Effector CD4-positive, alpha-beta T cell (primary cell): Measurements from ENCODE around the gene SPOCK1.
"Not testable (repeated sequence)": the region's sequence is repeated elsewhere in the genome, so short reads cannot be mapped to it uniquely, and the experiment has no call there.

Experiments used
- DNase-seq: peaks from one replicate; pipeline ENCODE4 v3.0.0-alpha.2; 2020

The SPOCK1 gene

DNA sequence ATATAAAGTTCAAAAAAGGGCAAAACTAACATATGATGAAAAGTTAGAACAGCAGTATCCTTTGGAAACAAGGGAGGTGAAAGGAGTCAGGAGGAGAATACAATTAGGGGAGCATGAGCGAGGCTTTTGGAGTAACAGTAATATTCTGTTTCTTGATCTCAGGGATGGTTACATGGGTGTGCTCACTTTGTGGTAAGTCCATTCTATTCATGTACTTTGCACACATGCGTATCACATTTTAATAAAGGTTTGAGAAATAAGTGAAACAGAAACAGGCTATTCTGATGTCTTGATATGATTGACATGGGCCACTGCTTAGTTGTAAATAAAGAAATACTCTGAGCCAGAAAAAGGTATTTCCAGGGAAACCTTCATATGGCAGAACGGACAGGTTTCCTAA is 208.8 kb downstream of the SPOCK1 start:
- no peak for DNase-seq

DNA sequence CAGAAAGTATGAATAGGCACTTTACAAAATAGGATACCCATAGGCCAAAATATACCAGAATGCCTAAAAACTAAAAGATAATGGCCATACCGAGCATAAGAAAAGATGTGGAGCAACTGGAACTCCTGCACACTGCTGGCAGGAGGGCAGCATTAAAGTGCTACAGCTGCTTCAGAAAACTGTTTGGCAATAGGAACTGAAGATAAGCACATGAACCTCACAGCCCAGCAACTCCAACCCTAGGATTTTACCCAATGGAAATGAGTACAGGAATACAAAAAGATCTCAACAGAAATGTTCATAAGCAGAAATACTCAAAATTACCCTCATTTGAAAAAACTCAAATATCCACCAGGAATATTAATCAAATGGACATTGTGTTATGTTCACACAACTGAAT is 209.3 kb downstream of the SPOCK1 start:
- no peak for DNase-seq

DNA sequence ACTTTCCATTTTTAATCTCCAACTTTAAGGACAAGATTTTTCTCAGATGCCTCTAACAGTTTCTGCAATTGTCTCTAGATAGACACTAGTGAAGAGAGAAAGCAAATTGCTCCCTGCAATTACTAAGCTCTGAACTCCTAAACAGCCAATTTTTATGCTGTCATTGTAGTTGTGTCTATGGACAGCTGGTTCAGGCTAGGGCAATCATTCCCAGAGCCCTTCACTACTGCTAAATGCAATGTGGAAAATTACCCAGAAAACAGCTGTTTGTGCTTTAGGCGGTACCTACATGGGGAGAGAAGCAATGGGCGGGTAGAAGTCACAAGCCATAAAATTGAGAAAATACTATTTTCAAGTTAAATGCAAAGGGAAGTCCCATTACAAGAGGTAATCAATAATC is 211.6 kb downstream of the SPOCK1 start:
- DNase-seq: no peak

DNA sequence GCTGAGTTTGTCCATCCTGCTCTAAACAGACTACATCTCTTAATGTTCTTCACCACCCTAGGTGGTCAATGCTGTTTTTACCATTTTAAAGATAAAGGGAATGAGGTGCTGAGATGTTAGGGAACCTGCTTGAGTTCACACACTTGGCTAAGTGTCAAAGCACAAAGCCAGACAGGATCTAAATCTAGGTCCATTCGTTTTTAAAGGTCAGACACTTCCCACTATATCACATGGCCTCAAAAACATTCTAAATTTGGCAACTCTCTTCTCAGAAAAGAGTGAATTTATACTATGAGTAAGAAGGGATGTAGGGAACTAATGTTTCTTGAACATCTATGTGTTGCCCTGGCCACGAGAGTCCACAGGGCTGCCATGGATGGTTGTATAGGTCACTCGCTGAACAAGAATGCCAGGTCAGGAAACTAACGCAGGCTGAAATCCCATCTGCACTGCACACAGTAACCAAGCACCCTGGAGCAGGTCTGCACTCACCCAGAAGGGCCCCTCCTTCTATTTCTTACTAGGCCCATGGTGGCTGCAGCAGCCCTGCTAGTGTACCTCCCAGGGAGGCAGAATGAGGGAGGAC is 213.0 kb downstream of the SPOCK1 start:
- no peak for DNase-seq

DNA sequence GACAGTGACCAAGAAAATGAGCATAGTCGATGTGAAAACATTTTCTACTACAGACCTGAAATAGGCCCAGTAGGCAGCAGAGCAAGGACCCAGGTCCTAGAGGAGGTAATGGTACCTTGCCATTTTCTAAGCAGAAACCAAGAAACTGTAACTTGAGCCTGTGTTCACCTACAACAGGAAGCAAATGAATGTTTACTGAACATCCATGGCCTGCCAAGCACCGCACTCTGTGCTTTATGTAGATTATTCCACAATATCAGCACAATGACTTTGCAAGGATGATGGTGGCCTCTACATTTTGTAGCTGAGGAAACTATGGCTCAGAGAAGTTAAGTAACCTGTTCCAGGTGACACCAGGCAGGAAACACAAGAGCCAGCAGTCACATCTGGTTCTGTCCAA is 215.3 kb downstream of the SPOCK1 start:
- no peak for DNase-seq

DNA sequence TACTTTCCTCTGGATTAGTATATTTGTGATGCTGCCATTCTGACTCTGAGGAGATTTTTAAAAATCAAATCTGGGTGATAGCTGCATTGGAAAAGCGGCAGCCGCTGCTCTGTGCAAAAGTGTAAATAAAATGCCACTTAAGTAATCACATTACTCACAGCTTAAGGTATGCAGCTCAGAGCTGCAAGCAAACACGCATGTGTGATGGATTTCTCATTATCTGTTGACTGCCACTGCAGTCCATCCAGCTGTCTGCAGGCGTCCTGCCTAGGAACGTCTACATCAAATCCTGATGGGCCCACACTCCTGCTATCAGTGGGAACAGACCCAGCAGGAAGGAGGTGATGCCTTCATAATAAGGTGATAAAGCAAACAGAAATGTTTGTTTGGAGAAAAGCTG is 216.9 kb downstream of the SPOCK1 start:
- no peak for DNase-seq

DNA sequence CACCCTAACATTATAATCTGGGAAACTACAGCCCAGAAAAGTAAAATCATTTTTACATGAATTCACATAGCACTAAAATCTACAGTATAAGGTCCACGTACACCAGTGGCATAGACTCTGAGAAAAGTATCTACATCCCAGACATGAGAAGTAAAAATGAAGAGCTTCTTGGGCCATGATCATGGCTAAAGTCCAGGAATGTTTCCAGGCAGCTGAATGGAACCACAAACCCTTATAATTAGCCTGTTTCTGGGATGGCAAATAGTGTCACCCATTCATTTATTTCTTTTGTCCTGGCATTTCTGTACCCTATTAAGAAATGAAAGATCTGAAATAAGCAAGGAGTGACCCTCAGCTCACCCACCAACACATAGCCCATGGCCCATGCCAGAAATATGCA is 217.9 kb downstream of the SPOCK1 start:
- no peak for DNase-seq

DNA sequence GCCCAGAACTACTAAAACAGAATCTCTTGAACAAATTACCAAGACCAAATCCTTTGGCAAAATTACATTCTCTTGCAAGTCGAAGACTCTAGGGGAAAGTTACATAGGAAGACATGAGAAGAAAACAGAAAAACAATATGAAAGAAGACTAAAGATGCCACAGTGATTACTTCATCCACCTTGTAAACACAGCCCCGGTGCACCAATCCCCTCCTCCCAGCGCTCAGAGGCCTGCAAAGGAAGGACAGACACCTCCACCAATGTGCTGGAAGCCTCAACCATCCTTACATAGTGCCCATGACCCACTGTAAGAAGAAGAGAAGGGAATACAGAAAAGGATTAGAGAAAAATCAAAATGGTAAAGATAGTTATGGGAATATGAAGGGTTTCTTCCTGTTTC is 218.5 kb downstream of the SPOCK1 start:
- DNase-seq: no peak

DNA sequence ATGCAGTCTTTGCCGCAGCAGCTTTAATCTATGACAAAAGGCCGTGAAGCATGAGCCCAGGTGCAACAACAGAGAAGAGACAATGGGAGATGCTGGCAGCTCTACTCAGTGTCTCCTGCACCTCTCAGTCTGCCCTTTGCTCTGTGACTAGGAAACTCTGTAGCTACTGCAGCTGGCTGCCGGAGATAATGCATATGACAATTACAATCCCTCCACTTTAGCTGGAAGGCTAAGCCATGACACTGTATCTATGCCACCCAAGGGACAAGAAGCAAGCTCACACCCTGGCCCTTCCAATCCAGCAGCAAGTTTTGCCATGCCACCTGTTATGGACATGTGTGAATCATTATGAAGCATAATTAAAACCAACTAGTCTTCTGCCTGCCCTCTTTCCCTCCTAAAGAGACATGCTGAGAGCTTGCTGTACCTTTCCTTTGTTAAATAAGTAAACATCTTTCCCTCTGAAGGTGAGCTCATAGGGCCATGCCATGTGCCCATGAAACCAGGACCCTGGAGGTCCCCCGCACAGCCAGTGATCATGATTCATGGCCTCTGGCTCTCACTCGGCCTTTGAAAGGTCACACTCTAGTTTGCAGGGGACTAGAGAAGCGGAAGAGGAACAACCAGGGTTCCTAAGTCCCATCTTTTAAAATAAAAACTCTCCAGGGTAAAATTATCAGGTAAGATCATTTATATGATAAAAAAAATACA is 219.4 kb downstream of the SPOCK1 start:
- DNase-seq: no peak

DNA sequence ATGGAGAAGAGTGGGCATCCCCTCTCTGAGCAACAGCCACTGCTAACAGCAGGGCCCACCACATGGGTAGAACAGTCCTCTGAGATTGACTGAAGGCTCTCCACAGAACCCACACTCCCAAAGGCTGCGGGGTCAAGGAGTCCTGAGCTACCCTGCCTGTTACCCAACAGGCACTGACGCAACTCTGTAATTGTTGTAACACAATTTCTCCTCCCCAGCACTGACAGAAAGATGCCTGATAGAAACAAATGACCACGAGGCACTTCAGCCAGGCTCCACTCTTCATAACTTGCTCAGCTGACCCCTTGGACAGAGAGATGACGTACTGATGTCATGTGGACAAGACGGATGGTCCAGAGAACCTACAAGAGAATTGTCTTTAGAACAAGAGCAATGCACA is 220.7 kb downstream of the SPOCK1 start:
- no peak for DNase-seq

DNA sequence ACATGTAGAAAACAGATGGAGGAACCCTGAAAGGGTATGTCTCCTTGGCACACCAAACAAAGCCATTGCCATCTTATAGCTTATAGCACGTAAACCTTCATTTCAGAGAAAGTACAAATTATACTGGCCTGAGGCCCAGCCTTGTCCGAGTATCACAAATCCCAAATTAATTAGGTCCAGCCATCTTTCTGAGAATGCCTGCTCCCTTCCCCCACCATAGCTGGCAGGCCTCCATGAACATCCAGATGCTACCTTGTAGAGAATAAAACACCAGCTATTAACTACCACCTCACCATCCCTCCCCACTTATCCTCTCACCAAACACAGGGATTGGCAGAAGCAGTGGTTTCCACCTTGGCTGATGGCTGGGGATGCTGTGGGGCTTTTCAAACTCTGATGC is 224.0 kb downstream of the SPOCK1 start:
- no peak for DNase-seq

DNA sequence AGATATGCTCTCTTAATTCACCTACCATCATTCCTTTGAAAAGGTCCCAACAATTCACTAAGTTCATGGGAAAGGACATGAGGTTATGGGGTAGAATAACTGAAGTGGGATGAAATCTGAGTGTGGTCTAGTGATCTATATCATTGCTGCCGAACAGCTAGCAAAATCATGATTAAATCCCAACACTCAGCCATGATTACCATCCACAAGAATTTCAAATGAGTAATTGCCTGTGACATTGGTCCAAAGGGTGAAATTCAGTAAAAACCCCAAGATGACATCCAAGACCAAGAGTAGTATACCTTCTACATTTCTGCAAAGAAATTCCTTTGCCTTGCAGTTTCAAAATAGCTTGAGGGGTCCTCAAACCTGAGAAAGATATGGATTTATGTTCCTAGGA is 225.6 kb downstream of the SPOCK1 start:
- no peak for DNase-seq

DNA sequence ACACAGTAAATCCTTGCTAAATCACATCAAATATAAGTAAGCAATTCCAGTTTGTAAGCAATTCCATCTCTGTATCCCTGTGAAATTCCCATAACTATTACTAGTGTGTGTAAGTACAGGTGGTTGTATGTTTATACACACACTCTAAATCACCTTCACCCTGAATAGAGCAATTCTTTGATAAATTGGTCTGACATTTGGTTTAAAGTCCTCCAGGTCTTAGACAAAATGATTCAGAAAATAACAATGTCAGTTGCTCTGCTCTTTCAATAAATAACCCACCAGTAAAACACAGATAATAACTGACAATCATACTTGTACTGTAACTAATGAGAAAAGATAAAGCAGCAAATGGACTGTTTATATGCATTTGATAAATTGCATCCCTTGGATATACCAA is 226.3 kb downstream of the SPOCK1 start:
- no peak for DNase-seq

DNA sequence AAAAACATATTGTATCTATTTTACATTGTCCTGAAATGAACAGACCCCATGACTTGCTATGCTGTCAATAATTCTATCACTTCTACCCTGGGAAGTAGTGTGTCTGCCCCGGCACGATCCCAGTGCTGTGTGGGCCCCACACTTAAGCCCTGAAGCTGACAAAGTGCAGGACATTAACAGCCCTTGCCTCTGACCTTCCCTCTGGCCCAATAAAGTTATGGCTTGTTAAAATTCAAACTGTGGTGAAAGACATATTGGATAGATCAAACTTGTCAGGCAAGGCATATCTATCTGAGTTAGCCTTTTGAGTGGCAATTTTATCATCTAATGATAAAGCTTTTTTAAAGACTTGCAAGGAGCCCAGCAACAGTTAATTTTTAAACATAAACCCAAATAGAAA is 229.2 kb downstream of the SPOCK1 start:
- no peak for DNase-seq

DNA sequence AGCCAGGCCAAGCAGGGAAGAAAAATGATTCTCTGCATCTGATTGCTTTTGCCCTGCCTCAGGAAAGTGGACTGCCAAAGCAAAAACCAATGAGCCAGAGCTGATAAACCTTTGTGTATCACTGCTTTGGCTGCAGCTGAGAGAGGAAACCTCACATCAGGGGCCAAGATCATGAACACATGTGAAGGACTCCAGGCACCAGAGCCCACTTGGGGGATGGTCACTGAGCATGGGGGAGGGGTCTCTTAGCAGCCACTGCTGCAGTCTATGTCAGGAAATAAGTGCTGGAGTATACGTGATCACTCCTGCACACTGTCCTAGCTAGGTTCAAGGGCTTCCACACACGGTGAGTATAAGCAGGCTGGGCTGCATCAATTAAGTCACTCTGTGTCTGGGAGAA is 229.9 kb downstream of the SPOCK1 start:
- no peak for DNase-seq

DNA sequence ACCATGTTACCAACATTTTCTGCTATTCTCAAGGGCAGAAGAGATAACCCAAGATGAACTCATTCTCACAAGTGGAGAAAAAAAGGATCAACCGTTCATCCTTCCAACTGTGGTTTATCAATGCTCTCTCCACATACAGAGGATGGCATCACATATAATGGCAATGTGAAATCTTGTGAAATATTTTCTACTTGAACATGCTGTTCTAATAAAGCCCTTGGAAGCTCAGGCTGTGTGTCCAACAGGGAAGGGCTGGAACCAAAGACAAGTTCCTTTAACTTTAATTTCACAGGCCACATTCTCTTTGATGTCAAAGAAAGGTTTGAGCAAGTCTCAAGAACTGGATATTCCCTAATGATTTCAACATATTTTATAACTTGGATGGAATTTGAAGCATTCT is 230.5 kb downstream of the SPOCK1 start:
- DNase-seq: no peak

DNA sequence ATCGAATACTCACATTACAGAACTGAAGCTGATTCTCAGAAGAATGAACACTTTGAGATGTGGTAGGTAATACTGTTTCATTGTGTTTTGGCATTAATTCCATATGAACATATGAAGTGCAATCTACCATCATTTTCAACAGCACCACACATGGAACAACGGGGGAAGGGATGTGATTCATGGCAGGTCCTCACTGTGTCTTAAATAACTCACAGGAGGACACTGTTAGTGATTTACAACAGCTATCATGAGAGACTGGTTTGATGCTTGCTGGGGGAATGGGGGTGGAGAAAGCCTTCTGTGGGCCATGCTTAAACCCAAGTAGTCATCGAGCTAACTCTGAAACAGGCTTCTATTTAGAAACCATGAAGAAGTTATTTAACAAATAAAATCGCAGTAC is 232.9 kb downstream of the SPOCK1 start:
- no peak for DNase-seq

DNA sequence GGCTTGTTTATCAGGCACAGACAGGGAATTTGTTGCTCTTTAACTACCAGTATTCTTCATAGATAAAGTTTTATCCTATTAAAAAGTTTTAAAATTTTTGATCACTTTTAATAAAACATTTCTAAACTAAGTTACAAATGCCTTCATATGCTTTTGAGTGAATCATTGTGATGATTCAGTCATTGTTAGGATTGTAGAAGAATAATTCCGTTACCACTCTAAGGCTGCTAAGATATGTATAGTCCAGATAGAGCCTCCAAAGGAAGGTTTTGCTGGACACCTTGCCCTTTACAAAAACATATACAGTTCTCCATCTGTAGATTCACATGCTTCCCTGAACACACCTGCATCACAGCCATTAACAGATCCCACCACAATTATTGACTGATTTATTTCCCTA is 233.7 kb downstream of the SPOCK1 start:
- no peak for DNase-seq

DNA sequence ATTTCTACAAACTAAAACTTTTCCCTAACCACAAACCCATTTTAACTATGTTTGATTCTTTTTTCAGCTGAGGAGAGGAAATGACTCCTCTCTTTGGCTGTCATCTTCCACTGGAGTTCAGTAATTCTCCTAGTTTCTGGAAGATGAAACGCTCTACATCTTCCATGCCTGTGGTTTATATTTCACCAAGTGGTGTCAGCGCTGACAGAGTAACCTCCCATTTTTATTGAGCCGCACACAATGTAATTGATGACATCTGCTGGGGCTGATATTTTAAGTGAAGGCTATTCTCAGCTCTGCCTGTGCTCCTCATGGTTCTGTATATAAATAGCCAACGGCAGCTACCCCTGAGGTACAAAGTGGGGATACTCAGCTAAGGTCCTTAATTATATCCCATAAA is 234.6 kb downstream of the SPOCK1 start:
- no peak for DNase-seq

DNA sequence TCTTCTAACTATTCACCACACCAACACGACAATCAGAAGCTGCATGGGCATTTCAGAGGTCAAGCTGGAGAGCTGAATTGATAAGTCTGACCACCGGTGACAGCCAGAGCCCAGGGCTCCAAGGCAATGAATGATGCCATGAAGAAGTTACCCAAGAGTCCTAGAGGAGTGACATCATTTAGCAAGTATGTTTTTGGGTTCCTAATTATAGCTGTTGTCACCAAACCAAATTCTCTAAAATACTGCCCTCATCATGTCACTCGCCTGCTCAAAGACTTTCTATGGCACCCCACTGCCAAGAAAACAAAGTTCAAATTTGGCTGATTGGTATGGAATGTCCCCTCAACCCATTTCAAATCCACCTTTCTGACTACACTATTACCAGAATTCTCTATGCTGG is 235.1 kb downstream of the SPOCK1 start:
- DNase-seq: no peak

DNA sequence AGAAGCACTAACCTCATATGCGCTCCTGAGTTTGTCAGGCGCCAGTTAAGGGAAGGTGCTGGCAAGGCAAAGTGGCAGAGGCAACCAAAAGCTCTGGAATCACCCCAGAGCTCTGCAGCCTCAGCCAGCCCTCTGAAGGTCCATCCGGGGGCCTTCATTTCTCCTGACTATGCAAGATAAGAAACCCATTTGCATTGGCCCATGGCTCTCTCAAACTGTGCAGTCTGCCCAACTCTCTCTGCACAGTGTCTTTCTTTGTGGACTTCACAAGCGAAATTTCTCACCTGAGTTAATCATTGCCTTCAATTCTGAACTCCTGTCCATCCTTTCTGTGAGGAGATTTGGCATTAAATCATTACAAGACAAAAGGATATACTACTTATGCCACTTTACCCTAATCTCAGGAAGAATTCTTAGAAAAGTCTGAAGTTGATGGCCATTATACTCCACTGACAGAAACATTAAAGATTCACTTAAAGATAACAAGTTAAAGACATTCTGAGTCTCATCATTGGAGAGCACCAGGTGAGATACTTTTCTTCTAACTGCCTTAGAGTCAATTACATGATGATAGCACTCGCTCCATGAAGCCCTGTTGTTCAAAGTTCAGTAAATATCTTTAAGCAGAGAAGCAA is 235.6 kb downstream of the SPOCK1 start:
- DNase-seq: no peak

DNA sequence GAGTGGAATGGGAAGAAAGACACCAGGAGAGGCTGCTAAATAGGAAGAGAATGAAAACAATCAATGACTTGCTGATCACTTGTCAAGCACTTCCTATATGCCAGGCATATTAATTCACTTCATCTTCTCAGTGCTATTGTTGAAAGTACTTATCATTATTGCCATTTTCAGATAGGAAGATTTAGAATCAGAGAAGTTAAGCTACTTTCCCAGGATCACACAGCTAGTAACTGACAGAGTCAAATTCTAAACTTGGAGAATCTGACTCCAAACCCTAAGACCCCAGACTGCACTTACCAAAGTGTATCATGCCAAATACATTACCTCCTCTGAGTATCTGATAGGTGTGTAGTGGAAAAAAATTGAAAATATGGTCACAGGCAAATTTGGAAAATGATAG is 236.3 kb downstream of the SPOCK1 start:
- no peak for DNase-seq

DNA sequence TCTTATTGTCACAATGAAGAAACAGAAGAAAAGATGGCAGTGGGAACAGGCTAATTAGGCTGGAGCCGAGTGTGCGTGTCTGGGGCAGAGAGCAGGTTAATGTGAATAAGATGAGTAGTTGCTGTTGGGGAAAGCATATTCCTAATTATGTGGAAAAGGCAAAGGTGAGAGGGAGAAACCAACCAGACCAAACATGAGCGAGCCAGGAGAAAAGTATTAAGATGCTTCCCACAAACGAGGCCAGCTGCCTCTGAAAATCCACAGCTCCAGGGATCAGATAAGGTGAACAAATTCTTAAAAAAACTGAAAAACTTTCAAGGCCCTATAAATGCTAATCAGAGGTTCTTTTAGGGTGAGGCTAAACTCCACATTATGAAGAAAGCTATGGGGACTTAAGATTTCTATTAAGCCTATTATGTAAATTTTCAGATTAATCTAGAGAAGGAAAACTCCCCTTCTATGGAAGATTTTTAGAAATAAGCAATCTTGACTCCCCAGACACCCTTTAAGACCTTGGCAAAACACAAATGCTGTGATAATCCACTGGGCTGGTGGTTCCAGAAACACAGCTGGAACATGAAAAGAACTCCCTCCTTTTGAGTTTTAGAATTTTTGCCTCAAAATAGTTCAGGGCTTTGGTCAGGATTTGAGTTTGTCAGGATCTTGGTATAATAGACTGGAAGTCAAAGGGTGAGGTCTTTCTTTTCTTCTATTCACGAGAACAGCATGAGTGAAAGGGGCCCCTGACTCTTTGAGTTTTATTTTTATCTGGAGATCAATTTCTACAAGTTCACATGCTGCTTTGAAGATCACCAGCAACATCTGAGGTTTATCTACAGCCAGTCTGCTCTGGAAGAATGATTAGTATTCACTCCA is 238.1 kb downstream of the SPOCK1 start:
- DNase-seq: no peak

DNA sequence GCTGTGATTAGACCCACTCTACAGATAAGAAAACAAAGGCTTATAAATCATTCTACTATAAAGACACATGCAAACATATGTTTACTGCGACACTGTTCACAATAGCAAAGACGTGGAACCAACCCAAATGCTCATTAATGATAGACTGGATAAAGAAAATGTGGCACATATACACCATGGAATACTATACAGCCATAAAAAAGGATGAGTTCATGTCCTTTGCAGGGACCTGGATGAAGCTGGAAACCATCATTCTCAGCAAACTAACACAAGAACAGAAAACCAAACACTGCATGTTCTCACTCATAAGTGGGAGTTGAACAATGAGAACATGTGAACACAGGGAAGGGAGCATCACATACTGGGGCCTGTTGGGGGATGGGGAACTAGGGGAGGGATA is 240.0 kb downstream of the SPOCK1 start:
- DNase-seq: not testable (repeated sequence)
